ENCODE results near the gene PTCD3. TPM values are rescaled to one million over a fixed set of nuclear protein-coding genes. Genes with fewer than 3 reads are reported as not detected.

PTCD3 gene
- total RNA-seq, 1 experiment from 2014 or later, result 94.7 TPM

DNA sequence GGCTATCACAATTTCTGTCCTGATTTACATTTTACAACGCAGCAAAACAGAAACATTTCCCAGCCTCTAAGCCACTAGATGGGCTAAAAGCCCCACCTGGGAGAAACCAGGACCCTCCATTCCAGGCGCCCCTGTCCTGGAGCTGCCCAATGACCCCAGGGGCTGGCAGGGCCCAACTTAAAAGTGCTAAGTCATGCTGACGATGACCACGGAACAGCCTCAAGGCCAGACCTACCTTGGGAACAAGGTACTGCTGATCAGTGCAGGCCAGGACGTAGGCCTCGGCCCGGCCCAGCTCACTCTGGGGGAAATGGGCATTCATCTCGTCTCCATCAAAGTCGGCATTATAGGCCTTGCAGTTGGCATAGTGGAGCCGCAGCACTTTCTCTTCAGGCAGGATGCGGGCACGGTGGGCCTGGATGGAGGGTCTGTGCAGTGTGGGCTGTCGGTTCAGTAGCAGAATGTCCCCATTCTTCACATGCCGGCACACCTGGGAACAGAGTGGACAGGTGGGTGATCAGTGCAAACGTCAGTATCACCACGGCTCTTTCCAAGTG, 36.2 kb upstream of the PTCD3 start:
- intact Hi-C loops (cut with micrococcal nuclease), result no loop called here

DNA sequence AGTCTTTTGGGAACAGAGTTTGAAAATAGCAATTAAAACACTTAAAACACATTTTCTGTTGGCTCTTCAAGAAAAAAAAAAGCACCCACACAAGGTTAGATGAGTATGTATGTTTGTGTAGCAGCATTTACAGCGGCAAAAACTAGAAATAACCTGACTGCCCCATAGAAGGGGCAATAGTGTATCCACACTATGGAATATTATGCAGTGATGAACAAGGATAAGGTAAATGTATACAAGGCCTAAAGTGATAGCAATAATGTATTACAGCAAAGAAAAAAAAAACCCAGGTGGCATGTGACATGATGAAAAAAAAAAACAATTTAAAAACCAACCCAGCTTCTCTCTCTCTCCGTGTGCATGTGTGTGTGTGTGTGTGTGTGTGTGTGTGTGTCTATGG, 35.2 kb upstream of the PTCD3 start:
- Histone ChIP-seq H4K20me1 (ENCODE audit: low read length) (no peaks in the 10 kb centered on the region), H3K4me1 (ENCODE audit: insufficient read depth, low read length) (no peaks in the 10 kb centered on the region), H2AFZ (ENCODE audit: low read length) (no peak overlapping the region), H3K9me3 (ENCODE audit: low read length) (no peaks in the 10 kb centered on the region), H3K79me2 (ENCODE audit: low read length) (no peaks in the 10 kb centered on the region), H3K27me3 (ENCODE audit: low read length) (no peaks in the 10 kb centered on the region), H3K9me2 (replicated peaks; ENCODE audit: low read length) (no peaks in the 10 kb centered on the region), H3K9ac (ENCODE audit: low read length) (no peak overlapping the region), H3K36me3 (ENCODE audit: low read depth, low read length) (peaks cover 77% of the 10 kb centered on the region), H3K4me3 (ENCODE audit: low read length) (no peak overlapping the region), H3F3A (ENCODE audit: low read length, unreplicated experiment) (no peaks in the 10 kb centered on the region), H3K27ac (ENCODE audit: low read length) (no peak overlapping the region), H3K4me2 (ENCODE audit: low read length) (no peak overlapping the region)
- CTCF ChIA-PET, result no interaction called here
- intact Hi-C loops (cut with micrococcal nuclease), result no loop called here
- TF ChIP-seq, protein P1, sequence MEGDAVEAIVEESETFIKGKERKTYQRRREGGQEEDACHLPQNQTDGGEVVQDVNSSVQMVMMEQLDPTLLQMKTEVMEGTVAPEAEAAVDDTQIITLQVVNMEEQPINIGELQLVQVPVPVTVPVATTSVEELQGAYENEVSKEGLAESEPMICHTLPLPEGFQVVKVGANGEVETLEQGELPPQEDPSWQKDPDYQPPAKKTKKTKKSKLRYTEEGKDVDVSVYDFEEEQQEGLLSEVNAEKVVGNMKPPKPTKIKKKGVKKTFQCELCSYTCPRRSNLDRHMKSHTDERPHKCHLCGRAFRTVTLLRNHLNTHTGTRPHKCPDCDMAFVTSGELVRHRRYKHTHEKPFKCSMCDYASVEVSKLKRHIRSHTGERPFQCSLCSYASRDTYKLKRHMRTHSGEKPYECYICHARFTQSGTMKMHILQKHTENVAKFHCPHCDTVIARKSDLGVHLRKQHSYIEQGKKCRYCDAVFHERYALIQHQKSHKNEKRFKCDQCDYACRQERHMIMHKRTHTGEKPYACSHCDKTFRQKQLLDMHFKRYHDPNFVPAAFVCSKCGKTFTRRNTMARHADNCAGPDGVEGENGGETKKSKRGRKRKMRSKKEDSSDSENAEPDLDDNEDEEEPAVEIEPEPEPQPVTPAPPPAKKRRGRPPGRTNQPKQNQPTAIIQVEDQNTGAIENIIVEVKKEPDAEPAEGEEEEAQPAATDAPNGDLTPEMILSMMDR (conservative IDR thresholded peaks at IDR 0.05; ENCODE audit: low read depth, low read length), result no peak
- TF ChIP-seq EZH2 (IDR thresholded peaks at IDR 0.05; ENCODE audit: low read length, unreplicated experiment) (no peak), EZH2phosphoT487 (IDR thresholded peaks at IDR 0.05; ENCODE audit: borderline replicate concordance, low read length) (no peak)
- DNase-seq (no peak), ATAC-seq (no peak)
- POLR2A ChIA-PET (ENCODE audit: unreplicated experiment), result no interaction called here
- no TSS peak for BruUV-seq (replicated peaks)

More for the DNA sequence above, 36.2 kb upstream of the PTCD3 start:
- no peak overlapping the region for H3K4me3 ChIP-seq (ENCODE audit: low read length)
- POLR2A ChIA-PET (ENCODE audit: unreplicated experiment), result no interaction called here
- TF ChIP-seq EZH2 (IDR thresholded peaks at IDR 0.05; ENCODE audit: low read length, unreplicated experiment), result no peak
- TF ChIP-seq EZH2phosphoT487 (IDR thresholded peaks at IDR 0.05; ENCODE audit: borderline replicate concordance, low read length), result no peak
- TF ChIP-seq, protein P1 (conservative IDR thresholded peaks at IDR 0.05; ENCODE audit: low read depth, low read length), result no peak
- H3K9ac ChIP-seq (ENCODE audit: low read length), result no peak overlapping the region
- H3K79me2 ChIP-seq (ENCODE audit: low read length), result no peaks in the 10 kb centered on the region
- no peak overlapping the region for H2AFZ ChIP-seq (ENCODE audit: low read length)
- no peaks in the 10 kb centered on the region for H3F3A ChIP-seq (ENCODE audit: low read length, unreplicated experiment)
- 0 out of 2 replicates have a peak, but pooled peaks cover under 1% of the 10 kb centered on the region for H3K4me1 ChIP-seq (ENCODE audit: insufficient read depth, low read length)
- CTCF ChIA-PET, result no interaction called here
- peaks cover 83% of the 10 kb centered on the region for H3K36me3 ChIP-seq (ENCODE audit: low read depth, low read length)
- H3K27me3 ChIP-seq (ENCODE audit: low read length), result no peaks in the 10 kb centered on the region
- ATAC-seq, result no peak
- no peak overlapping the region for H3K27ac ChIP-seq (ENCODE audit: low read length)
- BruUV-seq (replicated peaks), result no TSS peak
- no peak overlapping the region for H3K4me2 ChIP-seq (ENCODE audit: low read length)
- no peaks in the 10 kb centered on the region for H3K9me2 ChIP-seq (replicated peaks; ENCODE audit: low read length)
- no peak for DNase-seq
- no peaks in the 10 kb centered on the region for H4K20me1 ChIP-seq (ENCODE audit: low read length)
- H3K9me3 ChIP-seq (ENCODE audit: low read length), result no peaks in the 10 kb centered on the region

DNA sequence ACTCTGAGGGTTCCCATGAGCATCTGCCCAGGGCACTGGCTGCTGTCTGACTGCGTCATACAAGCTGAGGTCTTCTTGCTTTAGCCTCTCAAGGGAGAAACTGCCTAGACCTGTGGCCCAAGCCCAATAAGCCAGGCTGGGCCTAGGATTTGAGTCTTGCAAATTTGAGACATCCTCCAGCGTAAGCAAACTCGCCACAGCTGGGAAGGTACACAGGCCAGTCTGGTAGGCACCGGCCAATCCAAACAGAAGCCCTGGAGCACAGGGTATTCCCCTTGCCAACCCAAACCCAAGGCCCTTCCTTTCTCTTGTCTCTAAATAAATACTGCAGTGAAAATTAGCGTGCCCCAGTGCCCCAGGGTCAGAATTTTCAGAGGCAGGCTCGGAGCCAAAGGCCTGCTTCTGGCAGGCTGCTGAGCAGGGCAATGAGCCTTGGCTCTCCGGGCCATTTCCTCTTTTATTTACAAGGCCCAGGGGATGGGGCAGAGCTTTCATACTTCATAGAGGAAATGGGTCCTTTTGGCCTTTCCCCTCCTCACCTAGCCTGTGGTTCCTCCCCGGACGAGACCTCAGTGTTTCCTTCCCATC, 33.7 kb upstream of the PTCD3 start:
- intact Hi-C loops (cut with micrococcal nuclease), result no loop called here
- no peaks in the 10 kb centered on the region for H3K79me2 ChIP-seq (ENCODE audit: low read length)

More for the DNA sequence above, 33.7 kb upstream of the PTCD3 start:
- BruUV-seq (replicated peaks), result no TSS peak
- Histone ChIP-seq H3K4me3 (ENCODE audit: low read length) (no peak overlapping the region), H3K9ac (ENCODE audit: low read length) (no peak overlapping the region), H3F3A (ENCODE audit: low read length, unreplicated experiment) (no peaks in the 10 kb centered on the region), H3K27ac (ENCODE audit: low read length) (no peak overlapping the region), H2AFZ (ENCODE audit: low read length) (no peak overlapping the region), H3K4me1 (ENCODE audit: insufficient read depth, low read length) (no peaks in the 10 kb centered on the region), H3K36me3 (ENCODE audit: low read depth, low read length) (peaks cover 83% of the 10 kb centered on the region), H3K9me2 (replicated peaks; ENCODE audit: low read length) (no peaks in the 10 kb centered on the region), H3K4me2 (ENCODE audit: low read length) (no peak overlapping the region), H3K27me3 (ENCODE audit: low read length) (no peaks in the 10 kb centered on the region), H3K9me3 (ENCODE audit: low read length) (no peaks in the 10 kb centered on the region), H4K20me1 (ENCODE audit: low read length) (no peaks in the 10 kb centered on the region)
- DNase-seq (no peak), ATAC-seq (peak; percentile 84)
- TF ChIP-seq, protein P1 (conservative IDR thresholded peaks at IDR 0.05; ENCODE audit: low read depth, low read length), result no peak
- TF ChIP-seq EZH2 (IDR thresholded peaks at IDR 0.05; ENCODE audit: low read length, unreplicated experiment) (no peak), EZH2phosphoT487 (IDR thresholded peaks at IDR 0.05; ENCODE audit: borderline replicate concordance, low read length) (no peak)
- ChIA-PET CTCF (no interaction called here), POLR2A (ENCODE audit: unreplicated experiment) (no interaction called here)
